ENCODE data around the gene TUBGCP6. TPM values are rescaled to one million over a fixed set of nuclear protein-coding genes. Genes with fewer than 3 reads are reported as not detected.

The TUBGCP6 gene
- total and polyA plus RNA-seq, 2 experiments from 2014 or later = 18.6 to 47.1 TPM

- H3K79me2 ChIP-seq (replicated peaks; ENCODE audit: insufficient read depth) = no peaks in the 10 kb centered on the region
- H3F3A ChIP-seq (replicated peaks; ENCODE audit: low read depth) = no peaks in the 10 kb centered on the region
- Mint-ChIP-seq H3K9me3 (no peaks in the 10 kb centered on the region), H3K4me1 (peaks cover 5% of the 10 kb centered on the region), H3K27ac (no peak overlapping the region), H3K36me3 (ENCODE audit: low read depth) (peaks cover under 1% of the 10 kb centered on the region; the same call in 1 of the 3 replicates), H3K4me3 (no peak overlapping the region), H3K27me3 (ENCODE audit: insufficient read depth, low read depth, poor library complexity) (peaks cover 12% of the 10 kb centered on the region)
- H4K20me1 ChIP-seq (replicated peaks; ENCODE audit: insufficient read depth) = no peaks in the 10 kb centered on the region
- peaks cover 8% of the 10 kb centered on the region; the same call in 1 of the 2 replicates for H3K27me3 ChIP-seq (ENCODE audit: insufficient read depth)
- no peak overlapping the region for H3K4me3 ChIP-seq
- TF ChIP-seq STAT1 (IDR thresholded peaks at IDR 0.05; ENCODE audit: unreplicated experiment) (no peak), EZH2phosphoT487 (IDR thresholded peaks at IDR 0.05; ENCODE audit: unreplicated experiment) (no peak), JUNB (IDR thresholded peaks at IDR 0.05; ENCODE audit: unreplicated experiment) (no peak), POLR2AphosphoS5 (IDR thresholded peaks at IDR 0.05; ENCODE audit: low read depth) (no peak), ZNF331 (CRISPR knock-in tag; IDR thresholded peaks at IDR 0.05; ENCODE audit: low read depth) (no peak), ZNF114 (CRISPR knock-in tag; IDR thresholded peaks at IDR 0.05) (no peak), CREB1 (CRISPR knock-in tag; IDR thresholded peaks at IDR 0.05; ENCODE audit: low read depth) (no peak), ZNF462 (CRISPR knock-in tag; IDR thresholded peaks at IDR 0.05) (no peak), EZH2 (IDR thresholded peaks at IDR 0.05; ENCODE audit: low read depth, unreplicated experiment) (no peak), REST (IDR thresholded peaks at IDR 0.05; ENCODE audit: unreplicated experiment) (no peak)
- TF ChIP-seq, protein P1, sequence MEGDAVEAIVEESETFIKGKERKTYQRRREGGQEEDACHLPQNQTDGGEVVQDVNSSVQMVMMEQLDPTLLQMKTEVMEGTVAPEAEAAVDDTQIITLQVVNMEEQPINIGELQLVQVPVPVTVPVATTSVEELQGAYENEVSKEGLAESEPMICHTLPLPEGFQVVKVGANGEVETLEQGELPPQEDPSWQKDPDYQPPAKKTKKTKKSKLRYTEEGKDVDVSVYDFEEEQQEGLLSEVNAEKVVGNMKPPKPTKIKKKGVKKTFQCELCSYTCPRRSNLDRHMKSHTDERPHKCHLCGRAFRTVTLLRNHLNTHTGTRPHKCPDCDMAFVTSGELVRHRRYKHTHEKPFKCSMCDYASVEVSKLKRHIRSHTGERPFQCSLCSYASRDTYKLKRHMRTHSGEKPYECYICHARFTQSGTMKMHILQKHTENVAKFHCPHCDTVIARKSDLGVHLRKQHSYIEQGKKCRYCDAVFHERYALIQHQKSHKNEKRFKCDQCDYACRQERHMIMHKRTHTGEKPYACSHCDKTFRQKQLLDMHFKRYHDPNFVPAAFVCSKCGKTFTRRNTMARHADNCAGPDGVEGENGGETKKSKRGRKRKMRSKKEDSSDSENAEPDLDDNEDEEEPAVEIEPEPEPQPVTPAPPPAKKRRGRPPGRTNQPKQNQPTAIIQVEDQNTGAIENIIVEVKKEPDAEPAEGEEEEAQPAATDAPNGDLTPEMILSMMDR (conservative IDR thresholded peaks at IDR 0.05; ENCODE audit: low read depth in 2 of 2) = no peak
- TF ChIP-seq, protein P2, sequence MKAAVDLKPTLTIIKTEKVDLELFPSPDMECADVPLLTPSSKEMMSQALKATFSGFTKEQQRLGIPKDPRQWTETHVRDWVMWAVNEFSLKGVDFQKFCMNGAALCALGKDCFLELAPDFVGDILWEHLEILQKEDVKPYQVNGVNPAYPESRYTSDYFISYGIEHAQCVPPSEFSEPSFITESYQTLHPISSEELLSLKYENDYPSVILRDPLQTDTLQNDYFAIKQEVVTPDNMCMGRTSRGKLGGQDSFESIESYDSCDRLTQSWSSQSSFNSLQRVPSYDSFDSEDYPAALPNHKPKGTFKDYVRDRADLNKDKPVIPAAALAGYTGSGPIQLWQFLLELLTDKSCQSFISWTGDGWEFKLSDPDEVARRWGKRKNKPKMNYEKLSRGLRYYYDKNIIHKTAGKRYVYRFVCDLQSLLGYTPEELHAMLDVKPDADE (IDR thresholded peaks at IDR 0.05) = no peak
- H2AFZ ChIP-seq = no peak overlapping the region
- H3K4me2 ChIP-seq = no peak overlapping the region
- ATAC-seq = no peak
- H3K27ac ChIP-seq (ENCODE audit: low read depth) = no peak overlapping the region
- H3K4me1 ChIP-seq (ENCODE audit: insufficient read depth) = 0 out of 2 replicates have a peak, but pooled peaks cover 7% of the 10 kb centered on the region
- DNase-seq (ENCODE audit: low spot score) = no peak
- no peaks in the 10 kb centered on the region for H3K36me3 ChIP-seq (ENCODE audit: insufficient read depth)
- no peaks in the 10 kb centered on the region for H3K9me2 ChIP-seq (ENCODE audit: insufficient read depth)
Measured at GRCh38 chr22:50174382-50175190, 70.2 kb downstream of the TUBGCP6 start.
